Kidney glomerular epithelial cell (primary cell): Measurements from ENCODE around the gene NISCH.
"Not testable (repeated sequence)": the region's sequence is repeated elsewhere in the genome, so short reads cannot be mapped to it uniquely, and the experiment has no call there.

Experiments used
- DNase-seq: peaks from one replicate; lab custom pipeline; 2025; lab: John Stamatoyannopoulos, UW

The NISCH gene

GRCh38 chr3:52515192-52515591, 59.8 kb downstream of the NISCH start:
- DNase-seq = no peak

GRCh38 chr3:52516509-52517195, 61.2 kb downstream of the NISCH start:
- no peak for DNase-seq

GRCh38 chr3:52517796-52518722, 62.7 kb downstream of the NISCH start:
- DNase-seq = no peak

GRCh38 chr3:52518723-52519444, 63.5 kb downstream of the NISCH start:
- no peak for DNase-seq

GRCh38 chr3:52519445-52520140, 64.2 kb downstream of the NISCH start:
- no peak for DNase-seq

DNA sequence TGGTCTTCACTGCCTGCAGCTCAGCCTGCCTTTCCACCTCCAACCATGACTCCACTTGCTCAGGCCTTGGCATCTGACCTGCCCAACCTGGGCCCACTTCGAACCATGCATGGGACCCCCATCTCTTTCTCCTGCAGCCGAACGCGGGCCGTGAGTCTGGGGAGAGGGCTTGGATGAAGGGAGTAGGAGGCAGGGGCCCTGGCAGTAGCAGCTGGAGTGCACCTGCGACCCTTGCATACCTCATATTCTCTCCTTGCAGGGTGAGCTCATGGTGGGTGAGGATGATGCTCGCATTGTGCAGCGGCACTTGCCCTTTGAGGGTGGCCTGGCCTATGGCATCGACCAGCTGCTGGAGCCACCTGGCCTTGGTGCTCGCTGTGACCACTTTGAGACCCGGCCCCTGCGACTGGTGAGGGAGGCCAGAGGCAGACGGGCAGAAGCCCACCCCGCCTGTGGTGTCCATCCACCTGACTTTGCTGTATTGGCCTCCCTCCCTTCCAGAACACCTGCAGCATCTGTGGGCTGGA, 64.8 kb downstream of the NISCH start:
- DNase-seq = no peak

GRCh38 chr3:52520716-52521487, 65.5 kb downstream of the NISCH start:
- DNase-seq = no peak

GRCh38 chr3:52521488-52521824, 66.1 kb downstream of the NISCH start:
- DNase-seq = no peak

DNA sequence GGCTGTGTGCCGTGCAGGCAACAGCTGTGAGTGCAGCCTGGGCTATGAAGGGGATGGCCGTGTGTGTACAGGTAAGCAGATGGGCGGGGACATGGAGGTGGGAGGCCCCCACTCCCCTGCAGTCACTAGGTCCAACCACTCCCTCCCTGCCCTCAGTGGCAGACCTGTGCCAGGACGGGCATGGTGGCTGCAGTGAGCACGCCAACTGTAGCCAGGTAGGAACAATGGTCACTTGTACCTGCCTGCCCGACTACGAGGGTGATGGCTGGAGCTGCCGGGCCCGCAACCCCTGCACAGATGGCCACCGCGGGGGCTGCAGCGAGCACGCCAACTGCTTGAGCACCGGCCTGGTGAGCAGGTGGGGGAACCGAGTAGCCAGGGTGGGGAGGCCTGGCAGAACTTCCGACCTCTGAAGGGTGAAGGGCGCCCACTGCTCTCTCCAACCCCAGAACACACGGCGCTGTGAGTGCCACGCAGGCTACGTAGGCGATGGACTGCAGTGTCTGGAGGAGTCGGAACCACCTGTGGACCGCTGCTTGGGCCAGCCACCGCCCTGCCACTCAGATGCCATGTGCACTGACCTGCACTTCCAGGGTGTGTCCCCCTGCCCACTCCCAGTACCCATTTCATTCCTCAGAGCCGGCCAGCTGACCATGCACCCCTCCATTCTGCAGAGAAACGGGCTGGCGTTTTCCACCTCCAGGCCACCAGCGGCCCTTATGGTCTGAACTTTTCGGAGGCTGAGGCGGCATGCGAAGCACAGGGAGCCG, 66.7 kb downstream of the NISCH start:
- no peak for DNase-seq

- no peak for DNase-seq
These were observed 67.3 kb downstream of the NISCH start for GRCh38 chr3:52522651-52523251.

DNA sequence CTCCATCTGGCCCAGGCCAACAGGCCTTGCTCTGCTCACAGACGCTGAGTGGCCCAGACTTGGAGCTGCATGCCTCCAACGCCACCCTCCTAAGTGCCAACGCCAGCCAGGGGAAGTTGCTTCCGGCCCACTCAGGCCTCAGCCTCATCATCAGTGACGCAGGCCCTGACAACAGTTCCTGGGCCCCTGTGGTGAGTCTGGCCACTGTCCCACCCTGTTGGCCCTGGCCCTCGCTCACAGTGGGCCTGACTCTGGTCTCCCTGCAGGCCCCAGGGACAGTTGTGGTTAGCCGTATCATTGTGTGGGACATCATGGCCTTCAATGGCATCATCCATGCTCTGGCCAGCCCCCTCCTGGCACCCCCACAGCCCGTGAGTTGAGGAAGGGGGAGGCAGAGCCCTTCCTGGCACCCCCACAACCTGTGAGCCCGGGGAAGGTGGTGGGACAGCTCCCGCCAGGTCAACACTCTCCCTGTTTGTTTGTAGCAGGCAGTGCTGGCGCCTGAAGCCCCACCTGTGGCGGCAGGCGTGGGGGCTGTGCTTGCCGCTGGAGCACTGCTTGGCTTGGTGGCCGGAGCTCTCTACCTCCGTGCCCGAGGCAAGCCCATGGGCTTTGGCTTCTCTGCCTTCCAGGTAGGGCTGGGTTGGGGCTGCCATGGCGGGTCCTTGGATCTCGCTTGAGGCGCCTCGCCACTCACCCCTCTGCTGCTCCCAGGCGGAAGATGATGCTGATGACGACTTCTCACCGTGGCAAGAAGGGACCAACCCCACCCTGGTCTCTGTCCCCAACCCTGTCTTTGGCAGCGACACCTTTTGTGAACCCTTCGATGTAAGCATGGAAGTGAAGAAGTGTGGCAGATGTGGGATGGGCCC, 68.2 kb downstream of the NISCH start:
- DNase-seq = no peak

DNA sequence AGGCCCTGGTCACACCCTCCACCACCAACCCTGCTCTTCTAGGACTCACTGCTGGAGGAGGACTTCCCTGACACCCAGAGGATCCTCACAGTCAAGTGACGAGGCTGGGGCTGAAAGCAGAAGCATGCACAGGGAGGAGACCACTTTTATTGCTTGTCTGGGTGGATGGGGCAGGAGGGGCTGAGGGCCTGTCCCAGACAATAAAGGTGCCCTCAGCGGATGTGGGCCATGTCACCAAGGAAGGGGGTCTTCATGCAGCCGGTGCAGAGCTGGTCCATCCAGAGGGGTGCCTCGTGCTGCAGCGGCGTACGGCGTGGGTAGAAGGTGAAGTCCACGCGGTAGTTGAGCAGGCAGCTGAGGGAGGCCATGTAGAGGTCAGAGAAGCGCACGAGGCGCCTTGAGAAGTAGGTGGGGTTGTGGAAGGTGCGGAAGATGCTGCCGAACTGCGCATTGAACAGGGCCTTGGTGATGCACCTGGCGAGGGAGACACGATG, 68.9 kb downstream of the NISCH start:
- no peak for DNase-seq

- DNase-seq = no peak
These were observed 69.6 kb downstream of the NISCH start for GRCh38 chr3:52524752-52525679.

GRCh38 chr3:52525680-52526561, 70.5 kb downstream of the NISCH start:
- no peak for DNase-seq

- DNase-seq = not testable (repeated sequence)
These were observed 71.3 kb downstream of the NISCH start for GRCh38 chr3:52526671-52527038.

DNA sequence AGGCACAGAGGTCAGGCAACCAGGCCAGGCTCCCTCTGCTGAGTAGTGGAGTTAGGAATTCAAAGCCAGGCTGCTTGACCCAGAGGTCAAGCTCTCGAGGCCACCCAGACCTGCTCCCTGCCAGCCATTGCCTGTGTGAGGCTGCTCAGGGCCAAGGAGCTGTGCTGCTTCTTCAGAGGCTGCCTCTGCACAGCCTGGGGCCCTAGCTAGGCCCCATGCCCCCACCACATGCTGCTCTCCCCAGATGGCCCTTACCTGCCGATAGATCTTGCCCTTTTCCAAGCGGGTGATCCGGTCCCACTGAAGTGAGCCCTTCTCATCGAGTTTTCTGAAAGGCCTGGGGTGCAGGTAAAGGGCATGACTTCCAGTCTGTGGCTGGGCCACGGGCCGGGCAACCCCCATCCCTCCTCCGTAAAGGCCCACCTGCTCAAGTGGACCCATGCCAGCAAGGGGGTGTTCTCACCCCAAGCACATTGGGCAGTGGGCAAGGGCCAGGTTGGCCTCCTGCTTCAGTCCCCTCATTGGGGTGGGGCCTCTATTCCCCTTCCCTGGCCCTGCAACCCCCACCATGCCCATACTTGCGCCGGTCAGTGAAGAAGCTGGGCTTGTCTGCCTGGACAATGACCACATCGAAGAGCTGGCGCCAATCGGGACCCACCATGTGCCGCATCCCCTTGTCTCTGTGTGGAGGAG, 71.8 kb downstream of the NISCH start:
- no peak for DNase-seq
